Measurements from ENCODE around the gene CAMK4.

DNA sequence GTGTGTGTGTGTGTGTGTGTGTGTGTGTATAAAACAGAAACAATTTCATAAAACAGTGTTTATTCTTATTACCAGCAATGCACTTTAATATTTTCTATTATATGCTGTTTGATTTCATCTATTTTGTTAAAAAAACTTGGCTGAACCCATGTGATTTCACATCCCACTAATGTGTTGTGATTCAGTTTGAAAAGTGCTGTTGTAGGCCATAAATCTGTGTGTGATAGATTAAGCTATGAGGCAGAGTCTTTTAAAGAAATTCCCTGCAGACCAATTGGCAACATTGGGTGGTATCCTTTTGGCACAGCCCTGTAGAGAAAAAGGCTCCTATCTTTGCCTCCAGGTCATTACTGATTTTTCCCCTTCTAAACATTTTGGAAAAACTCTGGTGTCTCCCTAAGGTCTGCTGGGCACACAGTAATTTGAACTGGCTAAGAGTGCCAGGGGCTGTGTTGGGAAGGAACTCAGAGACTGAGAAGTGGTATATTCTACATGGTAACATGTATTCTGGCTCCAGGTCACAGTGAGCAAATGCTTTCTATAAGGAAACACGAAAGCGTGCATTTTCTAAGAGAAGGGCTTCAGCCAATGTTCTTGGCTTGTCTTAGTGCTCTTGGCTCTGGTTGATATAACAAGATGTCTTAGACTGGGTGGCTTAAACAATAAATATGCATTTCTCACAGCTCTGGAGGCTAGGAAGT lies 4.5 kb downstream of the CAMK4 start:
- TF ChIP-seq, protein P1, sequence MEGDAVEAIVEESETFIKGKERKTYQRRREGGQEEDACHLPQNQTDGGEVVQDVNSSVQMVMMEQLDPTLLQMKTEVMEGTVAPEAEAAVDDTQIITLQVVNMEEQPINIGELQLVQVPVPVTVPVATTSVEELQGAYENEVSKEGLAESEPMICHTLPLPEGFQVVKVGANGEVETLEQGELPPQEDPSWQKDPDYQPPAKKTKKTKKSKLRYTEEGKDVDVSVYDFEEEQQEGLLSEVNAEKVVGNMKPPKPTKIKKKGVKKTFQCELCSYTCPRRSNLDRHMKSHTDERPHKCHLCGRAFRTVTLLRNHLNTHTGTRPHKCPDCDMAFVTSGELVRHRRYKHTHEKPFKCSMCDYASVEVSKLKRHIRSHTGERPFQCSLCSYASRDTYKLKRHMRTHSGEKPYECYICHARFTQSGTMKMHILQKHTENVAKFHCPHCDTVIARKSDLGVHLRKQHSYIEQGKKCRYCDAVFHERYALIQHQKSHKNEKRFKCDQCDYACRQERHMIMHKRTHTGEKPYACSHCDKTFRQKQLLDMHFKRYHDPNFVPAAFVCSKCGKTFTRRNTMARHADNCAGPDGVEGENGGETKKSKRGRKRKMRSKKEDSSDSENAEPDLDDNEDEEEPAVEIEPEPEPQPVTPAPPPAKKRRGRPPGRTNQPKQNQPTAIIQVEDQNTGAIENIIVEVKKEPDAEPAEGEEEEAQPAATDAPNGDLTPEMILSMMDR (IDR thresholded peaks at IDR 0.05), result no peak
- TF ChIP-seq POLR2A (IDR thresholded peaks at IDR 0.05), result no peak
